Stimulated activated CD4-positive, alpha-beta T cell treated with anti-CD3 and anti-CD28 coated beads, Interleukin-1b, Interleukin-23, amount 100 ng/mL, for 24 hours (primary cell): Measurements from ENCODE around the gene OTUB1.
"Not testable (repeated sequence)": the region's sequence is repeated elsewhere in the genome, so short reads cannot be mapped to it uniquely, and the experiment has no call there.

Source experiments
- DNase-seq, 4 experiments: peaks; one replicate each; pipeline ENCODE4 v3.0.0-alpha.2; 2020; ENCODE audit warnings: low read depth in 4 of 4, low spot score in 1 of 4

Gene OTUB1

GRCh38 chr11:64042301-64042700 lies 56.1 kb downstream of the OTUB1 start:
- DNase-seq: no peak

- DNase-seq: no peak
These were observed 57.3 kb downstream of the OTUB1 start for GRCh38 chr11:64043545-64043944.

- DNase-seq: no peak
These were observed 58.6 kb downstream of the OTUB1 start for GRCh38 chr11:64044730-64045393.

GRCh38 chr11:64045700-64046099 lies 59.5 kb downstream of the OTUB1 start:
- DNase-seq: no peak

- not testable (repeated sequence) for DNase-seq
These were observed 61.1 kb downstream of the OTUB1 start for GRCh38 chr11:64047373-64047772.
